GM23338 (cell line): Measurements from ENCODE around the gene ERC2. TPM values are rescaled to one million over a fixed set of nuclear protein-coding genes. Genes with fewer than 3 reads are reported as not detected.

ENCODE experiments used
- ATAC-seq: fragments of 200-7000 bp; cut with Tn5 transposase; 3 replicates; pipeline ENCODE4 v1.9.1; 2020
- DNase-seq: peaks from one replicate; pipeline ENCODE4 v3.0.0-alpha.2; 2015; ENCODE audit warnings: low spot score
- H2AFZ ChIP-seq: fragments of 200-600 bp; sonication (generic); 2 replicates; pipeline ENCODE4 v1.8.0; 2016; ENCODE audit warnings: antibody characterized with exemption, mild to moderate bottlenecking, moderate library complexity
- H3F3A ChIP-seq: fragments of 200-600 bp; sonication (generic); replicated peaks from 2 replicates; pipeline ENCODE4 v1.8.0; 2017; ENCODE audit warnings: antibody characterized with exemption, mixed run types, low read depth
- H3K27ac ChIP-seq: fragments of 200-600 bp; sonication (generic); 2 replicates; pipeline ENCODE4 v1.6.1; 2016; ENCODE audit warnings: low read depth
- H3K27me3 ChIP-seq: fragments of 200-600 bp; sonication (generic); 2 replicates; pipeline ENCODE4 v1.8.0; 2016; ENCODE audit warnings: mild to moderate bottlenecking, mixed run types, moderate library complexity; ENCODE audit not compliant: insufficient read depth
- H3K36me3 ChIP-seq: fragments of 200-600 bp; sonication (generic); 2 replicates; pipeline ENCODE4 v1.8.0; 2016; ENCODE audit warnings: mild to moderate bottlenecking; ENCODE audit not compliant: insufficient read depth
- H3K4me1 ChIP-seq: fragments of 200-600 bp; sonication (generic); 2 replicates; pipeline ENCODE4 v1.8.0; 2016; ENCODE audit warnings: mild to moderate bottlenecking, moderate library complexity; ENCODE audit not compliant: insufficient read depth
- H3K4me2 ChIP-seq: fragments of 200-600 bp; sonication (generic); 2 replicates; pipeline ENCODE4 v1.7.1; 2017; ENCODE audit warnings: mixed run types
- H3K4me3 ChIP-seq: fragments of 200-600 bp; sonication (generic); 2 replicates; pipeline ENCODE4 v1.6.1; 2016; ENCODE audit warnings: mixed run types
- H3K79me2 ChIP-seq: fragments of 200-600 bp; sonication (generic); replicated peaks from 2 replicates; pipeline ENCODE4 v1.8.0; 2017; ENCODE audit warnings: mild to moderate bottlenecking; ENCODE audit not compliant: insufficient read depth
- H3K9me2 ChIP-seq: fragments of 200-600 bp; sonication (generic); 2 replicates; pipeline ENCODE4 v1.8.0; 2017; ENCODE audit not compliant: insufficient read depth
- H4K20me1 ChIP-seq: fragments of 200-600 bp; sonication (generic); replicated peaks from 2 replicates; pipeline ENCODE4 v1.8.0; 2017; ENCODE audit warnings: mild to moderate bottlenecking; ENCODE audit not compliant: insufficient read depth
- H3K27ac Mint-ChIP-seq: 2 replicates; pipeline ENCODE4 v1.8.0; 2020; ENCODE audit warnings: inconsistent platforms, mild to moderate bottlenecking, moderate library complexity, mixed read lengths
- H3K27me3 Mint-ChIP-seq: 3 replicates; pipeline ENCODE4 v1.8.0; 2022; ENCODE audit warnings: low read depth, mild to moderate bottlenecking, moderate library complexity, mixed read lengths, inconsistent platforms; ENCODE audit not compliant: insufficient read depth, poor library complexity
- H3K36me3 Mint-ChIP-seq: 3 replicates; pipeline ENCODE4 v1.8.0; 2021; ENCODE audit warnings: low read depth, mild to moderate bottlenecking, inconsistent platforms, moderate library complexity, mixed read lengths
- H3K4me1 Mint-ChIP-seq: 3 replicates; pipeline ENCODE4 v1.8.0; 2020; ENCODE audit warnings: mild to moderate bottlenecking, inconsistent platforms, mixed read lengths
- H3K4me3 Mint-ChIP-seq: 3 replicates; pipeline ENCODE4 v1.8.0; 2021; ENCODE audit warnings: moderate library complexity, mild to moderate bottlenecking, inconsistent platforms, mixed read lengths
- H3K9me3 Mint-ChIP-seq: 3 replicates; pipeline ENCODE4 v1.8.0; 2020; ENCODE audit warnings: moderate library complexity, mild to moderate bottlenecking, inconsistent platforms, mixed read lengths
- CREB1 ChIP-seq: fragments of 250-450 bp; sonication (Bioruptor Pico); IDR thresholded peaks from 2 replicates; pipeline ENCODE4 v1.5.0; 2020; ENCODE audit warnings: low read depth, mild to moderate bottlenecking, moderate library complexity
- ETS1 ChIP-seq: IDR thresholded peaks from 2 replicates; pipeline ENCODE4 v1.6.1; 2016; ENCODE audit warnings: antibody characterized with exemption
- EZH2 ChIP-seq: fragments of 200-600 bp; sonication (generic); IDR thresholded peaks from one replicate; pipeline ENCODE4 v1.8.0; 2017; ENCODE audit warnings: antibody characterized with exemption, mild to moderate bottlenecking, low read depth; ENCODE audit not compliant: unreplicated experiment
- NANOG ChIP-seq: IDR thresholded peaks from 2 replicates; pipeline ENCODE4 v1.6.1; 2016; ENCODE audit warnings: antibody characterized with exemption, borderline replicate concordance
- REST ChIP-seq: IDR thresholded peaks from one replicate; pipeline ENCODE4 v1.6.1; 2018; ENCODE audit warnings: antibody characterized with exemption; ENCODE audit not compliant: unreplicated experiment
- ZNF114 ChIP-seq: fragments of 250-450 bp; sonication (Bioruptor Pico); IDR thresholded peaks from 2 replicates; pipeline ENCODE4 v1.5.0; 2020; ENCODE audit warnings: mild to moderate bottlenecking, moderate library complexity
- ZNF462 ChIP-seq: fragments of 250-450 bp; sonication (Bioruptor Pico); IDR thresholded peaks from 2 replicates; pipeline ENCODE4 v1.5.0; 2020; ENCODE audit warnings: mild to moderate bottlenecking, moderate library complexity
- polyA plus RNA-seq: library from polyadenylated mRNA; unstranded; fragments of >200 nt; fragmentation: Nextera tagmentation; extraction: Ambion mirVana; gene quantifications from 2 replicates; pipeline ENCODE4 v1.2.1, GENCODE V29; 2016
- total RNA-seq: library from RNA; depleted of rRNA; stranded (reverse); fragments of >200 nt; shearing (Covaris generic); gene quantifications from 2 replicates; pipeline ENCODE4 v1.2.3, GENCODE V29; 2014

Gene ERC2
- total and polyA plus RNA-seq, 2 experiments from 2014 or later = 11.8 to 13.7 TPM

- TF ChIP-seq REST = no peak
- TF ChIP-seq CREB1 = no peak
- no peak for TF ChIP-seq NANOG
- no peak for TF ChIP-seq ZNF462 (CRISPR knock-in tag)
These were observed 922.3 kb downstream of the ERC2 start (continued) for GRCh38 chr3:55545995-55546394.

GRCh38 chr3:55544219-55544618, 924.0 kb downstream of the ERC2 start:
- H3K9me2 ChIP-seq = peaks cover 25% of the 10 kb centered on the region
- no peaks in the 10 kb centered on the region for H3F3A ChIP-seq
- H3K27ac ChIP-seq = no peak overlapping the region
- peaks cover 32% of the 10 kb centered on the region for H3K4me1 Mint-ChIP-seq
- DNase-seq (no peak), ATAC-seq (no peak)
- no peaks in the 10 kb centered on the region for H3K27me3 ChIP-seq
- H3K4me2 ChIP-seq = no peak overlapping the region
- H3K4me3 Mint-ChIP-seq = no peak overlapping the region
- H3K9me3 Mint-ChIP-seq = no peaks in the 10 kb centered on the region
- H3K36me3 Mint-ChIP-seq = no peaks in the 10 kb centered on the region
- no peak overlapping the region for H3K4me3 ChIP-seq
- H3K27ac Mint-ChIP-seq = no peak overlapping the region
- peaks cover 27% of the 10 kb centered on the region for H3K4me1 ChIP-seq
- H2AFZ ChIP-seq = no peak overlapping the region
- no peaks in the 10 kb centered on the region for H4K20me1 ChIP-seq
- H3K36me3 ChIP-seq = no peaks in the 10 kb centered on the region
- H3K27me3 Mint-ChIP-seq = peaks cover 11% of the 10 kb centered on the region
- no peaks in the 10 kb centered on the region for H3K79me2 ChIP-seq
- TF ChIP-seq CREB1 = no peak
- no peak for TF ChIP-seq EZH2
- TF ChIP-seq NANOG = no peak
- no peak for TF ChIP-seq ETS1
- no peak for TF ChIP-seq ZNF114 (CRISPR knock-in tag)
